ENCODE results near the gene CEL.

The CEL gene

DNA sequence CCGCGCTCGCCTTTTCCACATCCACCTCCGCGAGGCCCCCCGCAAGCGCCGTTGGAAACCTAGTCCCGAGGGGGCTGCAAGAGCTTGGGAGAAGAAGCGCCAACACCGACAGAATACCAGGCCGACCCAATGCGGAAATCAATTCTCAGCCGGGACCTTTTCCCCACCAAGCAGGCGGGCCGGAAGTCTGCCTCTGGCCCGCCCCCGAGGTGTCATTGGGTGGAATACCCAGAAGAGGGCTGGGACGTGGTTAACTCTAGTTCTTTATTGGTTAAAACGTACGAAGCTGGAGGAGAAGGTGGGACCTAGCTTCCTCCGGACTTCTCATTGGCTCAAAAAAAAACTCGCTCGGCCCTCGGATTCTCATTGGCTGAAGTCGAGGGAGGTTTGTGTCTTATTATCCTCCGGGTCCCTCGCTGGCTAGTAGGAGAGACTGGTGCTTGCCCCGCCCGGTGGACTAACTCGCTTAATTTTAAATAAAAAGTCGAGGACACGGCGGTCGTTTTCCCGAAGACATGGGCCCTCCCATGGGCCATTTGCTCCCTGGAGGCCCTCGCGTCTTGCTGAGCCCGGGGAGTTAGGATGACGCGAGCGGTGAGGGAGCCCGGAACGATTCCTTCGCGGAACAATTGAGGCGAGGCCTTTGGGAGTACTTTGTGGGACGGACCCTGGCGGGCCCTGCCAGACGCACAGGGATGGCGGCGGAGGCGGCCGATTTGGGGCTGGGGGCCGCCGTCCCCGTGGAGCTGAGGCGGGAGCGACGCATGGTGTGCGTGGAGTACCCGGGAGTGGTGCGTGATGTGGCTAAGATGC is 31.3 kb upstream of the CEL start, which contains the start of gene GTF3C5:
Gene GTF3C5 (plus strand): TSS at position 681 of the 813 bp plus-strand sequence. CDS start 15 bp downstream, at position 696.
- TF ChIP-seq CTCF (IDR thresholded peaks at IDR 0.05; ENCODE audit: control extremely low read depth, extremely low read depth, low read depth, missing control alignments) = no peak
- CTCF ChIA-PET = interaction anchor here (0.8 to 7.3 kb wide), 7 partner anchors 8 to 156 kb away, joined by 3 to 89 read pairs (median 4); no protein-coding TSS in a partner anchor
- DNase-seq (ENCODE audit: extremely low spot score) = peak; percentile 99
- POLR2A ChIA-PET = interaction anchor here (0.7 to 1.0 kb wide), 7 partner anchors 13 to 317 kb away, joined by 3 to 5 read pairs (median 3); partner anchors contain the start of genes MED22 and RPL7A

GRCh38 chr9:133031130-133031422 is 30.7 kb upstream of the CEL start:
- no peak for TF ChIP-seq CTCF (IDR thresholded peaks at IDR 0.05; ENCODE audit: control extremely low read depth, extremely low read depth, low read depth, missing control alignments)
- DNase-seq (ENCODE audit: extremely low spot score) = no peak
- CTCF ChIA-PET = interaction anchor here (0.8 to 7.3 kb wide), 6 partner anchors 8 to 155 kb away, joined by 3 to 89 read pairs (median 6); no protein-coding TSS in a partner anchor
- POLR2A ChIA-PET = interaction anchor here (0.7 to 0.9 kb wide), 2 partner anchors 13 to 119 kb away, joined by 3 read pairs; no protein-coding TSS in a partner anchor

- no peak for DNase-seq (ENCODE audit: extremely low spot score)
- ChIA-PET CTCF (interaction anchor here (0.8 to 7.3 kb wide), 7 partner anchors 9 to 155 kb away, joined by 3 to 89 read pairs (median 8); no protein-coding TSS in a partner anchor), POLR2A (interaction anchor here (0.7 kb wide), 1 partner anchor 14 kb away, joined by 3 read pairs; no protein-coding TSS in a partner anchor)
These were observed 30.3 kb upstream of the CEL start for GRCh38 chr9:133031496-133031911.

GRCh38 chr9:133032171-133032570 is 29.6 kb upstream of the CEL start:
- CTCF ChIA-PET = interaction anchor here (1.1 to 7.3 kb wide), 5 partner anchors 9 to 130 kb away, joined by 3 to 89 read pairs (median 13); no protein-coding TSS in a partner anchor
- no peak for TF ChIP-seq CTCF (IDR thresholded peaks at IDR 0.05; ENCODE audit: control extremely low read depth, extremely low read depth, low read depth, missing control alignments)
- no peak for DNase-seq (ENCODE audit: extremely low spot score)
- POLR2A ChIA-PET = no interaction called here

More at GRCh38 chr9:133031496-133031911, 30.3 kb upstream of the CEL start:
- TF ChIP-seq CTCF (IDR thresholded peaks at IDR 0.05; ENCODE audit: control extremely low read depth, extremely low read depth, low read depth, missing control alignments) = no peak

DNA sequence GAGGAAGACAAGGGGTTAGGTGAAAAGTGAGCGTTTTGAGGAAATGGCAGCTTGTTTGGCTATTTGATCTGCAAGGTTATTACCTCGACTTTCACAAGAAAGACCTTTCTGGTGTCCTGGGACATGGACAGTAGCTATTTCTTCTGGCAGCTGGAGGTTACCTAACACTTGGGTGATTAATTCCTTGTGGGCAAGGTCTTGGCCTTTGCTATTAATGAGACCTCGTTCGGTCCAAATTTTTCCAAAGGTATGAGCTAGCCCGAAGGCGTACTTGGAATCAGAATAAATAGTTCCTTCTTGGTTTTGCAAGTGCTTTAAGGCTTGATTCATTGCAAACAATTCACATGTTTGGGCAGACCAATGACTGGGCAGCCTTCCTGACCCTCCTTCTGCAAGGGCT is 26.1 kb upstream of the CEL start:
- ChIA-PET CTCF (interaction anchor here (1.5 to 7.3 kb wide), 5 partner anchors 10 to 111 kb away, joined by 3 to 89 read pairs (median 6); no protein-coding TSS in a partner anchor), POLR2A (no interaction called here)
- TF ChIP-seq CTCF (IDR thresholded peaks at IDR 0.05; ENCODE audit: control extremely low read depth, extremely low read depth, low read depth, missing control alignments) = no peak
- no peak for DNase-seq (ENCODE audit: extremely low spot score)

- POLR2A ChIA-PET = no interaction called here
- DNase-seq (ENCODE audit: extremely low spot score) = no peak
These were observed 23.8 kb upstream of the CEL start for GRCh38 chr9:133037775-133038515.

More at GRCh38 chr9:133037775-133038515, 23.8 kb upstream of the CEL start:
- no peak for TF ChIP-seq CTCF (IDR thresholded peaks at IDR 0.05; ENCODE audit: control extremely low read depth, extremely low read depth, low read depth, missing control alignments)
- CTCF ChIA-PET = interaction anchor here (0.7 to 1.4 kb wide), 4 partner anchors 11 to 110 kb away, joined by 3 to 4 read pairs (median 4); no protein-coding TSS in a partner anchor

Data from GM10248 (cell line).